Activated naive CD4-positive, alpha-beta T cell treated with Interleukin-2 at 50 U/mL for 16 hours (primary cell): Measurements from ENCODE around the gene ANK3.

ENCODE experiments used
- DNase-seq: peaks from one replicate; pipeline ENCODE4 v3.0.0-alpha.2; 2020

Gene ANK3

GRCh38 chr10:60413306-60414012 is 23.8 kb upstream of the ANK3 start:
- no peak for DNase-seq

GRCh38 chr10:60410970-60411369 is 21.3 kb upstream of the ANK3 start:
- no peak for DNase-seq

GRCh38 chr10:60409202-60409601 is 19.5 kb upstream of the ANK3 start:
- DNase-seq: no peak

- no peak for DNase-seq
Observed at GRCh38 chr10:60406182-60406581, 16.5 kb upstream of the ANK3 start.

- DNase-seq: no peak
Observed at GRCh38 chr10:60405172-60405571, 15.5 kb upstream of the ANK3 start.

GRCh38 chr10:60403168-60403873 is 13.6 kb upstream of the ANK3 start:
- DNase-seq: no peak

- DNase-seq: no peak
Observed at GRCh38 chr10:60400366-60400765, 10.7 kb upstream of the ANK3 start.

- DNase-seq: no peak
Observed at GRCh38 chr10:60399328-60399727, 9.7 kb upstream of the ANK3 start.

- DNase-seq: no peak
Observed at GRCh38 chr10:60397792-60398191, 8.1 kb upstream of the ANK3 start.

- no peak for DNase-seq
Observed at GRCh38 chr10:60396766-60397165, 7.1 kb upstream of the ANK3 start.

GRCh38 chr10:60395711-60396110 is 6.0 kb upstream of the ANK3 start:
- no peak for DNase-seq

- peak; percentile 5 for DNase-seq
Observed at GRCh38 chr10:60394446-60394845, 4.8 kb upstream of the ANK3 start.

- no peak for DNase-seq
Observed at GRCh38 chr10:60390224-60390626, 550 bp upstream of the ANK3 start.

- no peak for DNase-seq
Observed at GRCh38 chr10:60388709-60389301, 870 bp downstream of the ANK3 start.

- no peak for DNase-seq
Observed at GRCh38 chr10:60388116-60388625, 1.5 kb downstream of the ANK3 start.

- no peak for DNase-seq
Observed at GRCh38 chr10:60387531-60387930, 2.1 kb downstream of the ANK3 start.

GRCh38 chr10:60385399-60385738 is 4.3 kb downstream of the ANK3 start:
- no peak for DNase-seq

GRCh38 chr10:60384708-60385398 is 4.8 kb downstream of the ANK3 start:
- no peak for DNase-seq

GRCh38 chr10:60384011-60384410 is 5.7 kb downstream of the ANK3 start:
- DNase-seq: no peak

- DNase-seq: no peak
Observed at GRCh38 chr10:60382946-60383681, 6.6 kb downstream of the ANK3 start.

- no peak for DNase-seq
Observed at GRCh38 chr10:60380781-60381180, 8.9 kb downstream of the ANK3 start.

GRCh38 chr10:60377955-60378354 is 11.7 kb downstream of the ANK3 start:
- DNase-seq: no peak

- no peak for DNase-seq
Observed at GRCh38 chr10:60377042-60377352, 12.7 kb downstream of the ANK3 start.
